Measurements from ENCODE around the gene NANOS2.
"Not testable (repeated sequence)": the region's sequence is repeated elsewhere in the genome, so short reads cannot be mapped to it uniquely, and the experiment has no call there.

The NANOS2 gene

DNA sequence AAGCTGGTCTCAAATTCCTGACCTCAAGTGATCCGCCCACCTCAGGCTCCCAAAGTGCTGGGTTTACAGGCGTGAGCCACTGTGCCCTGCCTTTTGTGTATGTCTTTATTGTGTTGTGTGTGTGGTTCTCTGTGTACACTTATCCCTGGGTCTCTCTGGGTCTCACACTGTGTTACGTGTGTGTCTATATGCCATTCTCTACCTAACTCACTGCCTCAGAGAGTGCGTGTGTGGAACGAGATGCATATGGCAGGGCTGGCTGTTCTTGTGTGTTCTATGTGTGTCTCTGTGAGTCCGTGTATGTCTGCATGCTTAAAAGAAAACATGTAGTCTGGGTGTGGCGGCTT, 40.0 kb downstream of the NANOS2 start:
- DNase-seq (ENCODE audit: low spot score): no peak

DNA sequence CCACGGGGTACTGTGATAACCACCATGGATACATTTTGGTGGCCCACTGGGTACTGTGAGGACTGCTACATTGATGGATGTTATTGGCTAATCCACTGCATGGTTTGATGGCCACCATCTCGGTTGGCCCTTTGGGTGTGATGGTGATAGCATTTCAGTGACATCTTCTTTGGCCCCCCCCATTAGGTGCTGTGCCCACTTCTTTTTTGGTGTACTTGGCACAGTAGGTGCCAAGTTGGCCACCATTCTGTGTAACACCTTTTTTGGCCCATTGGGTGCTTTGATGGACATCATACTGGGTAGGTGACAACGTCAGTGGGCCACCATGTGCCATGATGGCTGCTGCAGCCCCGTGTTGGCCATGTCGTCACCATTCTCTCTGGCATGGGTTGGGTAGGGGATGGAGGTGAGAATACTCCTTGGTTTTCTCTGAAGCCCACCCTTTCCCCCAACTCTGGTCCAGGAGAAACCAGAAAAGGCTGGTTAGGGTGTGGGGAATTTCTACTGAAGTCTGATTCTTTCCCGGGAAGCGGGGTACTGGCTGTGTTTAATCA, 41.3 kb downstream of the NANOS2 start:
- DNase-seq (ENCODE audit: low spot score): no peak

DNA sequence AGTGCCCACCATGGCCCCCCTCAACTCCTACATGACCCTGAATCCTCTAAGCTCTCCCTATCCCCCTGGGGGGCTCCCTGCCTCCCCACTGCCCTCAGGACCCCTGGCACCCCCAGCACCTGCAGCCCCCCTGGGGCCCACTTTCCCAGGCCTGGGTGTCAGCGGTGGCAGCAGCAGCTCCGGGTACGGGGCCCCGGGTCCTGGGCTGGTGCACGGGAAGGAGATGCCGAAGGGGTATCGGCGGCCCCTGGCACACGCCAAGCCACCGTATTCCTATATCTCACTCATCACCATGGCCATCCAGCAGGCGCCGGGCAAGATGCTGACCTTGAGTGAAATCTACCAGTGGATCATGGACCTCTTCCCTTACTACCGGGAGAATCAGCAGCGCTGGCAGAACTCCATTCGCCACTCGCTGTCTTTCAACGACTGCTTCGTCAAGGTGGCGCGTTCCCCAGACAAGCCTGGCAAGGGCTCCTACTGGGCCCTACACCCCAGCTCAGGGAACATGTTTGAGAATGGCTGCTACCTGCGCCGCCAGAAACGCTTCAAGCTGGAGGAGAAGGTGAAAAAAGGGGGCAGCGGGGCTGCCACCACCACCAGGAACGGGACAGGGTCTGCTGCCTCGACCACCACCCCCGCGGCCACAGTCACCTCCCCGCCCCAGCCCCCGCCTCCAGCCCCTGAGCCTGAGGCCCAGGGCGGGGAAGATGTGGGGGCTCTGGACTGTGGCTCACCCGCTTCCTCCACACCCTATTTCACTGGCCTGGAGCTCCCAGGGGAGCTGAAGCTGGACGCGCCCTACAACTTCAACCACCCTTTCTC, 42.3 kb downstream of the NANOS2 start:
- no peak for DNase-seq (ENCODE audit: low spot score)

DNA sequence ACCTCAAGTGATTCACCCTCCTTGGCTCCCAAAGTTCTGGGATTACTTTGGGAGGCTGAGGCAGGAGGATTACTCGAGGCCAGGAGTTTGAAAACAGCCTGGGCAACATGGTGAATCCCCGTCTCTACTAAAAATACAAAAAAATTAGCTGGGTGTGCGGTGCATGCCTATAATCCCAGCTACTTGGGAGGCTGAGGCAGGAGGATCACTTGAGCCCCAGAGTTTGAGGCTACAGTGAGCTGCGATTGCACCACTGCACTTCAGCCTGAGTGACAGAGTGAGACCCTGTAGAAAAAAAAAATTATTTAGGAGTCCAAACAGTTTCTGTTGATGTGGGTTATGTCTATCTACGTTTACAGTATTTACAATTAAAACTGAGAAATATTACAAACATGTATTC, 43.8 kb downstream of the NANOS2 start:
- DNase-seq (ENCODE audit: low spot score): no peak

DNA sequence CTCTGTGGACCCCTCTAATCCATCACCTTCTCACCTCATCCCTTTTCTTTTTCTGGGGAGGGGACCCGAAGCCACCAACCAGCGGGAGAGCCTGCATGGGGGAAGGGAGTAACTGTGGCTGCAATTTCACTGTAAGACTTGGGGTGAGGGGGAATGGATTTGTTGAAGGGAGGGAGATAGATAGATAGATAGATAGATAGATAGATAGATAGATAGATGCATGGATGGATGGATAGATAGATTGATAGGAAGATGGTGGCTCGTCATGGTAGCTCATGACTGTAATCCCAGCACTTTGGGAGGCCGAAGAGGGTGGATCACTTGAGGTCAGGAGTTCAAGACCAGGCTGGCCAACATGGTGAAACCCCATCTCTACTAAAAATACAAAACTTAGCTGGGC, 47.3 kb downstream of the NANOS2 start:
- not testable (repeated sequence) for DNase-seq (ENCODE audit: low spot score)

DNA sequence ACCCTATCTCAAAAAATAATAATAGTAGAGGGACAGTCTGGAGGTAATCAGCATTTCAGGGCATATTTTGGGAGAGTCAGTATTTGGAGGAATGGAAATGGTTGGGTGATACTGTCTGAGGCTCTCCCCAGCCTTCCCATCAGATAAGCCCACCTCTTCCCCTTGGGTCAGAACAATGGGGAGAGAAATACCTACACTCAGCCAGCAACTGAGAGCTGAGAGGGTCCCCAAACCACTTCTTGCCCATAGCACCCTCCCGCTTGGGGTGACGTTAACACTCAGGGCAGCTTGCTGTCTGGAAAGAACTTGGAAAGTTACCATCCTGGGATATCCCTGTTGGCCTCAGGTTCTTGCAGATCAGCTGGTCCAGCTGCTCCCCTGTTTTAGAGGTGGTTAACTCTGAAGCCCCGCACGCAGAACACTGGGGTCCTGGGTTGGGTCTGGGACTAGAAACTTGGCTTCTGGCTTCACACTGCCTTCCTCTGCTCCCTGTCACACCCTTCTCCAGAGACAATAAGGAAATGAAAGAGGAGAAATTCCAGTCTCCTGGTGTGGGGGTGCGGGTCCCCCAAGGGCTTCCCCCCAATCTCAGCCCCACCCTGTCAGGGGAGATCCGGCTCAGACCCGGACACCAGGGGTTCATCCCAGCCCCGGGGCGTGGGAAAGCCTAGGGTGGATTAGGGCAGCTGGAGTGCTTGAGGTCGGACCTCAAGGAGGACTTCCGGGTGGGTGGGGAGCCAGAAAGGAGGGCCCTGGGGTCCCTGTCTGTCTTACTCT, 48.0 kb downstream of the NANOS2 start:
- no peak for DNase-seq (ENCODE audit: low spot score)

DNA sequence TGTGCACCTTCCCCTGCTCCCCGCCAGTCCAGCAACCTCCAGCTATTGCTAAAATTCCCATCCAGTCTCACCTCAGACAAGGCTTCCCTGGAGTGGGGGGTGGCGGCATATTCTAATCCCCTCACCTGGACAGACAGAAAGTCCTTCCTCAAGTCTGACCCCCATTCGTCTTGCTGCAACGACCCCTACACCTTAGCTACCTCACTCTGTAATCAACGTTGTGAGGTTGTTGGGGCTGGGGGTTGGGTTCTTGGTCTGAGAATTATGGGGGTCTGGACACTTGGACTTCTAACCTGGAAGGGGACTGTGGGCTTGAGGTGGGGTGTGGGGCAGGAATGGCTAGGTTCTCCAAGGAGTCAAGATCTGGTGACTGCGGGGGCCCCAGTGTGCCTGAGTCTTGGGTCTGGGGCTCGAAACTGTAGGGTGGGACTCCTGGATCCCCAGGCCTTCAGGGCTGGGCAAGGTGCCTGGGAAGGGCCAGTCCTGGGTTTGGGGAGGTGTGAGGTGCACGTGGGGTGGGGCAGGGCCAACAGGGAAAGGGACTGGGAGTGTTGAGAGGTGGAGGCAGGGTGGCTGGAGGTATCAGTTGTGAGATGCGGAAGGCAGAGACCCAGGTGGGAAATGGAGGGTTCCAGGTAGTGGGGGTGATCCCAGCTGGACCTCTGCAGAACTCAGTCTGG, 49.2 kb downstream of the NANOS2 start:
- DNase-seq (ENCODE audit: low spot score): peak; percentile 47

DNA sequence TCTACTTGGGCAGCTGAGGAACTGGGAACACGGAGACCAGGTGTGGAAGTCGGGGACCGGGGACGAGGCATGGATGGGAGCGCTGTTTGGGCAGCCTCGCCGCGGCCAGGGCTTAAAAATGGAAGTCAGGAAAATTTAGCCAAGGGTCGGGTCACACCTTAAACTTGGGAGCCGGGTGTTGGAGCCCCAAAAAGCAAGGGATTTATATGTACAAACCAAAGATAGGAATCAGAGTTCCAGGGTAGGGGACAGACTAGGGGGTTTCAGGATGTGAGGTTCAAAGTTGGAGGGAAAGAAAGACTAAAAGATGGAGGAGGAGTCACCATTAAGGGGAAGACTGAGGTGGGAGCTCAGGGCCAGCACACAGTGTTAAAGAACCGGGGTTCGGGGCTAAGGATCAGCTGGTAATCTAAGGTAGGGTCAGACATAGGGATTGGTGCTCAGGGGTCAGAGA, 49.9 kb downstream of the NANOS2 start:
- DNase-seq (ENCODE audit: low spot score): no peak

DNA sequence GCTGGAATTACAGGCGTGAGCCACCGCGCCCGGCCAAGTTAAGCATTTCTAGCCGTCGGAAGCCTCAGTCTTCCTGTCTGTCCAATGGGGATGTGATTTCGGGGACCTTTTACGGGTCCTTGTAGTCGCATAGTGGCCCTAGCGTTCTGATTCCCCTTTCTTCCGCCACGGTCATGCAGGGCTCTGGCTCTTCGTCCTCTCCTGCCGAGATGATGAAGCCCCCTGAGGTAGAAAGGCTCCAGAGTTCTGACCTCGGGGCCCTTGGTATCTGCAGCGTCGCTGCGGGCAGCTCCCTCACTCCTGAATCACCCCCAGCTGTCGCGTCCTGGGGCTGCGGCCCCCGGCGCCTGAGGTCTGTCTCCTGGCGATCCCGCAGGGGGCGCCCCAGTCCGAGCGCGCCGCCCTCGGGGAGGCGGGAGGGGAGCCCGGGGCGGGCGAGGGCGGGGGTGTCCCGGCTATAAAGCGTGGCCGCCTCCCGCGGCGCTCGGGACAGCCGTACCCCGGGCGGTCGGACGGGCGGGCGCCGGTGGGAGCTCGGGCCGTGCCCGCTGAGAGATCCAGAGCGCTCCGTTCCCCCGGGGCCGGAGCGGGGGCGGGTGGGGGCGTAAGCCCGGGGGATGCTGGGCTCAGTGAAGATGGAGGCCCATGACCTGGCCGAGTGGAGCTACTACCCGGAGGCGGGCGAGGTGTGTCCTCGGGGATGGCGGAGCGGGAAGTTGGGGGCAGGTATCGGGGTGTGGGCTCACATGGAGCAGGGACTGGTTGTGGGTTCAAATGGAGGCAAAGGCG, 50.5 kb downstream of the NANOS2 start, which contains the start of gene FOXA3:
Gene FOXA3, plus strand, starts transcription at position 487 of the 789 bp plus-strand sequence. Its CDS starts 131 bp downstream, at position 618.
- peak; percentile 79 for DNase-seq (ENCODE audit: low spot score)

DNA sequence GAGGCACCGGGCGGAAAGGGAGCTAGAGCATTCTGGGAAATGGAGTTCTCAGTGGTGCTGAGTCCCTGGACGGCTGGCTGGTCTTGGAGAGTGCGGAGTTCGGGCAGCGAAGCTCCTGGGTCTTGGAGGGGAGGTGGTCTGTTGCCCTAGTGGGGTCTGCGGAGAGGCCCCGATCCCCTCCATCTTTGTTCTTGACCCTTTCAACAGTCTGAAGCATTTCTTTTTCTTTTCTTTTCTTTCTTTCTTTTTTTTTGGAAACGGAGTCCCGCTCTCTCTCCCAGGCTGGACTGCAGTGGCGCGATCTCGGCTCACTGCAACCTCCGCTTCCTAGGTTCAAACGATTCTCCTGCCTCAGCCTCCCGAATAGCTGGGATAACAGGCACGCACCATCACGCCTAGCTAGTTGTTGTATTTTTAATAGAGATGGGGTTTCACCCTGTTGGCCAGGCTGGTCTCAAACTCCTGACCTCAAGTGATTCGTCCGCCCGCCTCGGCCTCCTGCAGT, 51.2 kb downstream of the NANOS2 start:
- no peak for DNase-seq (ENCODE audit: low spot score)

Data from ecto neural progenitor cell (in vitro differentiated cells).